Fibroblast of villous mesenchyme (primary cell): ENCODE data around the gene TRAK2. TPM values are rescaled to one million over a fixed set of nuclear protein-coding genes. Genes with fewer than 3 reads are reported as not detected.

Experiments
- DNase-seq: peaks from one replicate; pipeline ENCODE4 v3.0.0-alpha.2; 2010; ENCODE audit warnings: low read depth
- H3K4me3 ChIP-seq: 2 replicates; pipeline ENCODE4 v1.5.1; 2011; ENCODE audit warnings: low read depth, mild to moderate bottlenecking, low read length
- CTCF ChIP-seq: IDR thresholded peaks from 2 replicates; pipeline ENCODE4 v1.5.1; 2012; ENCODE audit warnings: low read depth, mild to moderate bottlenecking, low read length; ENCODE audit not compliant: insufficient read depth
- total RNA-seq: library from RNA; depleted of rRNA; stranded (reverse); fragments of >200 nt; gene quantifications from 2 replicates; pipeline ENCODE4 v1.2.3, GENCODE V29; 2012

TRAK2 gene
- total RNA-seq, 1 donor: 51.0 TPM

GRCh38 chr2:201425952-201426351 lies 25.3 kb downstream of the TRAK2 start:
- TF ChIP-seq CTCF: no peak
- no peak overlapping the region for H3K4me3 ChIP-seq
- DNase-seq: no peak

- no peak overlapping the region for H3K4me3 ChIP-seq
- peak; percentile 60 for DNase-seq
- TF ChIP-seq CTCF: no peak
Measured at GRCh38 chr2:201420442-201421113, 30.7 kb downstream of the TRAK2 start.

GRCh38 chr2:201419986-201420385 lies 31.3 kb downstream of the TRAK2 start:
- no peak overlapping the region for H3K4me3 ChIP-seq

GRCh38 chr2:201419057-201419635 lies 32.1 kb downstream of the TRAK2 start:
- DNase-seq: peak; percentile 46
- no peak for TF ChIP-seq CTCF
- H3K4me3 ChIP-seq: no peak overlapping the region

More at GRCh38 chr2:201419986-201420385, 31.3 kb downstream of the TRAK2 start:
- DNase-seq: no peak
- TF ChIP-seq CTCF: no peak

GRCh38 chr2:201415149-201415548 lies 36.1 kb downstream of the TRAK2 start:
- TF ChIP-seq CTCF: no peak
- H3K4me3 ChIP-seq: no peak overlapping the region
- no peak for DNase-seq

- no peak for DNase-seq
- H3K4me3 ChIP-seq: no peak overlapping the region
- no peak for TF ChIP-seq CTCF
Measured at GRCh38 chr2:201414099-201415023, 36.9 kb downstream of the TRAK2 start.
